ENCODE measurements around the gene KRT73. TPM values are rescaled to one million over a fixed set of nuclear protein-coding genes. Genes with fewer than 3 reads are reported as not detected.
"Not testable (repeated sequence)": the region's sequence is repeated elsewhere in the genome, so short reads cannot be mapped to it uniquely, and the experiment has no call there.

KRT73 gene
- total RNA-seq, 4 donors from 2014 or later: not detected

- in situ Hi-C loops (cut with MboI; ENCODE audit: low pct_ligation_motif_present in 1 of 4, low pct_unique_long_range_greater_than_20kb in 1 of 4, low sequenced_read_pairs in 3 of 4) (loop anchor here in 1 of 4 donors (25.0 kb wide), 1 partner anchor 388 kb away; no protein-coding TSS in a partner anchor), intact Hi-C loops (cut with DNase I; ENCODE audit: low total_unique reads) (no loop called here)
- Histone ChIP-seq H3K27me3 (peaks cover 64% of the 10 kb centered on the region), H3K4me3 (no peak overlapping the region), H3K36me3 (no peaks in the 10 kb centered on the region), H3K9me3 (no peaks in the 10 kb centered on the region), H3K27ac (no peak overlapping the region), H3K4me1 (no peaks in the 10 kb centered on the region)
- no peak for DNase-seq
- WGBS, 2 donors (ENCODE audit: low coverage in 1 of 2): 86 to 97% methylated on average over 3 to 5 of the region's 5 CpGs
- TF ChIP-seq POLR2A (IDR thresholded peaks at IDR 0.05): no peak
- TF ChIP-seq CTCF (IDR thresholded peaks at IDR 0.05): no peak
- no peak for TF ChIP-seq EP300 (IDR thresholded peaks at IDR 0.05; ENCODE audit: low read depth)
- no peak for TF ChIP-seq POLR2AphosphoS5 (IDR thresholded peaks at IDR 0.05)
Observed at GRCh38 chr12:52598966-52599365, 19.4 kb downstream of the KRT73 start.

GRCh38 chr12:52594237-52594636 lies 24.1 kb downstream of the KRT73 start:
- H3K4me1 ChIP-seq; H3K36me3 ChIP-seq; H3K27ac ChIP-seq; intact Hi-C loops (cut with DNase I; ENCODE audit: low total_unique reads); H3K9me3 ChIP-seq; DNase-seq; H3K4me3 ChIP-seq: not testable (repeated sequence)
- in situ Hi-C loops (cut with MboI; ENCODE audit: low pct_ligation_motif_present in 1 of 4, low pct_unique_long_range_greater_than_20kb in 1 of 4, low sequenced_read_pairs in 3 of 4): loop anchor here in 1 of 4 donors (25.0 kb wide), 1 partner anchor 393 kb away; no protein-coding TSS in a partner anchor
- H3K27me3 ChIP-seq: peaks cover 31% of the 10 kb centered on the region
- WGBS, 2 donors (ENCODE audit: low coverage in 1 of 2): 73 to 95% methylated on average over 3 to 4 of the region's 4 CpGs

GRCh38 chr12:52591521-52591920 lies 26.8 kb downstream of the KRT73 start:
- TF ChIP-seq POLR2AphosphoS5 (IDR thresholded peaks at IDR 0.05) (no peak), CTCF (IDR thresholded peaks at IDR 0.05) (no peak), EP300 (IDR thresholded peaks at IDR 0.05; ENCODE audit: low read depth) (no peak), POLR2A (IDR thresholded peaks at IDR 0.05) (no peak)
- no peak overlapping the region for H3K27ac ChIP-seq
- in situ Hi-C loops (cut with MboI; ENCODE audit: low pct_ligation_motif_present in 1 of 4, low pct_unique_long_range_greater_than_20kb in 1 of 4, low sequenced_read_pairs in 3 of 4) (loop anchor here in 1 of 4 donors (25.0 kb wide), 1 partner anchor 396 kb away; no protein-coding TSS in a partner anchor), intact Hi-C loops (cut with DNase I; ENCODE audit: low total_unique reads) (no loop called here)
- H3K27me3 ChIP-seq: peaks cover 13% of the 10 kb centered on the region
- no peaks in the 10 kb centered on the region for H3K4me1 ChIP-seq
- H3K4me3 ChIP-seq: no peak overlapping the region
- H3K9me3 ChIP-seq: no peaks in the 10 kb centered on the region
- WGBS, 2 donors (ENCODE audit: low coverage in 1 of 2): 86% methylated on average over 11 of the region's 11 CpGs; no CpG with 5 or more reads in 1 of the 2 donors
- no peaks in the 10 kb centered on the region for H3K36me3 ChIP-seq
- no peak for DNase-seq

GRCh38 chr12:52590021-52590420 lies 28.3 kb downstream of the KRT73 start:
- no peak overlapping the region for H3K27ac ChIP-seq
- no peak for TF ChIP-seq CTCF (IDR thresholded peaks at IDR 0.05)
- TF ChIP-seq EP300 (IDR thresholded peaks at IDR 0.05; ENCODE audit: low read depth): no peak
- TF ChIP-seq POLR2A (IDR thresholded peaks at IDR 0.05): no peak
- no peak for TF ChIP-seq POLR2AphosphoS5 (IDR thresholded peaks at IDR 0.05)
- peaks cover 8% of the 10 kb centered on the region for H3K27me3 ChIP-seq
- intact Hi-C loops (cut with DNase I; ENCODE audit: low total_unique reads): no loop called here
- no peaks in the 10 kb centered on the region for H3K36me3 ChIP-seq
- 87 to 100% methylated on average over 1 to 6 of the region's 6 CpGs for WGBS, 2 donors (ENCODE audit: low coverage in 1 of 2)
- H3K4me1 ChIP-seq: no peaks in the 10 kb centered on the region
- in situ Hi-C loops (cut with MboI; ENCODE audit: low pct_ligation_motif_present in 1 of 4, low pct_unique_long_range_greater_than_20kb in 1 of 4, low sequenced_read_pairs in 3 of 4): loop anchor here in 1 of 4 donors (25.0 kb wide), 1 partner anchor 397 kb away; no protein-coding TSS in a partner anchor
- H3K4me3 ChIP-seq: no peak overlapping the region
- H3K9me3 ChIP-seq: no peaks in the 10 kb centered on the region
- DNase-seq: no peak

- no peak for DNase-seq
Observed at GRCh38 chr12:52587563-52587962, 30.8 kb downstream of the KRT73 start.

More at GRCh38 chr12:52587563-52587962, 30.8 kb downstream of the KRT73 start:
- H3K4me1 ChIP-seq: no peaks in the 10 kb centered on the region
- H3K36me3 ChIP-seq: no peaks in the 10 kb centered on the region
- no peaks in the 10 kb centered on the region for H3K27me3 ChIP-seq
- intact Hi-C loops (cut with DNase I; ENCODE audit: low total_unique reads) (no loop called here), in situ Hi-C loops (cut with MboI; ENCODE audit: low pct_ligation_motif_present in 1 of 4, low pct_unique_long_range_greater_than_20kb in 1 of 4, low sequenced_read_pairs in 3 of 4) (loop anchor here (5.0 to 25.0 kb wide), 6 partner anchors 287 to 400 kb away; no protein-coding TSS in a partner anchor)
- H3K9me3 ChIP-seq: no peaks in the 10 kb centered on the region
- no peak overlapping the region for H3K4me3 ChIP-seq
- no peak for TF ChIP-seq CTCF (IDR thresholded peaks at IDR 0.05)
- 91% methylated on average over 17 of the region's 17 CpGs; no CpG with 5 or more reads in 1 of the 2 donors for WGBS, 2 donors (ENCODE audit: low coverage in 1 of 2)
- no peak overlapping the region for H3K27ac ChIP-seq

All from transverse colon (tissue), 4 donors.